ENCODE measurements around the gene CTNNB1. TPM values are rescaled to one million over a fixed set of nuclear protein-coding genes. Genes with fewer than 3 reads are reported as not detected.
A peak's percentile ranks its signal among the peaks of the same experiment; 100 is the strongest.

Gene CTNNB1
- total and polyA plus RNA-seq, 2 of the 13 experiments (the other 11 are each of a cell fraction or from before 2014, with no cell fraction given), result 398 to 489 TPM

- TF ChIP-seq ZBTB2 (CRISPR knock-in tag; IDR thresholded peaks at IDR 0.05; ENCODE audit: low read depth), result no peak
- TF ChIP-seq HNF4G (IDR thresholded peaks at IDR 0.05; ENCODE audit: borderline replicate concordance, low read depth, low read length), result peak; percentile 55; the same call in 1 of the 2 replicates
- no peak; the same call in 1 of the 2 replicates for TF ChIP-seq HNF4G (CRISPR knock-in tag; IDR thresholded peaks at IDR 0.05; ENCODE audit: borderline replicate concordance, low read depth)
- TF ChIP-seq ZNF24 (IDR thresholded peaks at IDR 0.05), result no peak
- peak; percentile 96 for TF ChIP-seq ZNF644 (CRISPR knock-in tag; IDR thresholded peaks at IDR 0.05; ENCODE audit: low read depth)
- no peak for TF ChIP-seq TAF15 (IDR thresholded peaks at IDR 0.05; ENCODE audit: low read depth, low read length, poor library complexity, severe bottlenecking)
- no peak for TF ChIP-seq RELA (CRISPR knock-in tag; IDR thresholded peaks at IDR 0.05)
- TF ChIP-seq ZNF33B (CRISPR knock-in tag; IDR thresholded peaks at IDR 0.05), result no peak
- no peak for TF ChIP-seq ZNF160 (CRISPR knock-in tag; IDR thresholded peaks at IDR 0.05)
- no peak for TF ChIP-seq ZNF761 (CRISPR knock-in tag; conservative IDR thresholded peaks at IDR 0.05)
- no peak for TF ChIP-seq ZNF703 (CRISPR knock-in tag; IDR thresholded peaks at IDR 0.05; ENCODE audit: borderline replicate concordance)
- no peak for TF ChIP-seq ZNF484 (CRISPR knock-in tag; IDR thresholded peaks at IDR 0.05; ENCODE audit: borderline replicate concordance, low read depth)
- TF ChIP-seq HMGXB4 (CRISPR knock-in tag; IDR thresholded peaks at IDR 0.05; ENCODE audit: borderline replicate concordance in 1 of 2, low read depth in 1 of 2), result no peak
- no peak for TF ChIP-seq ZNF362 (CRISPR knock-in tag; IDR thresholded peaks at IDR 0.05; ENCODE audit: borderline replicate concordance)
- TF ChIP-seq ELF4 (CRISPR knock-in tag; IDR thresholded peaks at IDR 0.05; ENCODE audit: borderline replicate concordance), result no peak
- TF ChIP-seq ZFP1 (CRISPR knock-in tag; IDR thresholded peaks at IDR 0.05), result no peak
- TF ChIP-seq ZBTB39 (CRISPR knock-in tag; IDR thresholded peaks at IDR 0.05), result no peak
- no peak for TF ChIP-seq MAZ (IDR thresholded peaks at IDR 0.05; ENCODE audit: borderline replicate concordance, low read depth, low read length)
- no peak for TF ChIP-seq MAZ (CRISPR knock-in tag; IDR thresholded peaks at IDR 0.05; ENCODE audit: low read depth)
- no peak for TF ChIP-seq ZZZ3 (CRISPR knock-in tag; IDR thresholded peaks at IDR 0.05; ENCODE audit: borderline replicate concordance)
- no peak for TF ChIP-seq ZNF660 (CRISPR knock-in tag; IDR thresholded peaks at IDR 0.05; ENCODE audit: borderline replicate concordance, low read depth)
- no peak for TF ChIP-seq KAT8 (CRISPR knock-in tag; IDR thresholded peaks at IDR 0.05)
- TF ChIP-seq SMARCC2 (IDR thresholded peaks at IDR 0.05), result no peak
Observed at GRCh38 chr3:41247055-41248004, 48.0 kb downstream of the CTNNB1 start (continued).

All from HepG2 (cell line).